ENCODE results near the gene PCBP1. TPM values are rescaled to one million over a fixed set of nuclear protein-coding genes. Genes with fewer than 3 reads are reported as not detected.

Gene PCBP1
- total RNA-seq, 4 donors from 2014 or later: 198 to 324 (median 244) TPM

- no peak for TF ChIP-seq CTCF (IDR thresholded peaks at IDR 0.05; ENCODE audit: low read depth)
Observed at GRCh38 chr2:70045932-70046331, 41.3 kb upstream of the PCBP1 start.

GRCh38 chr2:70046534-70046933, 40.7 kb upstream of the PCBP1 start:
- no peak for TF ChIP-seq CTCF (IDR thresholded peaks at IDR 0.05; ENCODE audit: low read depth)

- TF ChIP-seq CTCF (IDR thresholded peaks at IDR 0.05; ENCODE audit: low read depth): no peak
Observed at GRCh38 chr2:70047451-70047850, 39.8 kb upstream of the PCBP1 start.

- no peak for TF ChIP-seq CTCF (IDR thresholded peaks at IDR 0.05; ENCODE audit: low read depth)
Observed at GRCh38 chr2:70049255-70049654, 38.0 kb upstream of the PCBP1 start.

GRCh38 chr2:70050631-70051425, 36.4 kb upstream of the PCBP1 start:
- TF ChIP-seq CTCF (IDR thresholded peaks at IDR 0.05; ENCODE audit: low read depth): no peak

GRCh38 chr2:70061317-70061716, 26.0 kb upstream of the PCBP1 start:
- no peak for TF ChIP-seq CTCF (IDR thresholded peaks at IDR 0.05; ENCODE audit: low read depth)

- TF ChIP-seq CTCF (IDR thresholded peaks at IDR 0.05; ENCODE audit: low read depth): no peak
Observed at GRCh38 chr2:70062270-70062669, 25.0 kb upstream of the PCBP1 start.
